Mucosa of rectum (tissue), 2 donors: ENCODE data around the gene RBMS1.
A peak's percentile ranks its signal among the peaks of the same experiment; 100 is the strongest.

ENCODE experiments used
- H3K27ac ChIP-seq, 2 donors: one replicate each; pipeline ENCODE4 v1.7.0; 2013; ENCODE audit warnings: inconsistent platforms in 2 of 2, low read depth in 2 of 2, low read length in 2 of 2
- H3K27me3 ChIP-seq, 2 donors: one replicate each; pipeline ENCODE4 v1.7.0; 2013; ENCODE audit warnings: low read length in 2 of 2; ENCODE audit not compliant: control insufficient read depth in 2 of 2, insufficient read depth in 2 of 2
- H3K36me3 ChIP-seq, 2 donors: one replicate each; pipeline ENCODE4 v1.7.0; 2013; ENCODE audit warnings: low read length in 2 of 2; ENCODE audit not compliant: control insufficient read depth in 2 of 2, insufficient read depth in 2 of 2
- H3K4me1 ChIP-seq, 2 donors: one replicate each; pipeline ENCODE4 v1.7.0; 2013; ENCODE audit warnings: low read length in 2 of 2, mild to moderate bottlenecking in 1 of 2; ENCODE audit not compliant: control insufficient read depth in 2 of 2, insufficient read depth in 2 of 2
- H3K4me3 ChIP-seq, 2 donors: one replicate each; pipeline ENCODE4 v1.7.0; 2013; ENCODE audit warnings: low read length in 2 of 2
- H3K9ac ChIP-seq, 2 donors: one replicate each; pipeline ENCODE4 v1.7.0; 2013; ENCODE audit warnings: low read length in 2 of 2, low read depth in 1 of 2, mild to moderate bottlenecking in 1 of 2
- H3K9me3 ChIP-seq, 2 donors: one replicate each; pipeline ENCODE4 v1.7.0; 2013; ENCODE audit warnings: low read length in 2 of 2; ENCODE audit not compliant: control insufficient read depth in 2 of 2
- donor health status: healthy.
- donor health status: Normal muscosa, but diverticular disease.

The RBMS1 gene

DNA sequence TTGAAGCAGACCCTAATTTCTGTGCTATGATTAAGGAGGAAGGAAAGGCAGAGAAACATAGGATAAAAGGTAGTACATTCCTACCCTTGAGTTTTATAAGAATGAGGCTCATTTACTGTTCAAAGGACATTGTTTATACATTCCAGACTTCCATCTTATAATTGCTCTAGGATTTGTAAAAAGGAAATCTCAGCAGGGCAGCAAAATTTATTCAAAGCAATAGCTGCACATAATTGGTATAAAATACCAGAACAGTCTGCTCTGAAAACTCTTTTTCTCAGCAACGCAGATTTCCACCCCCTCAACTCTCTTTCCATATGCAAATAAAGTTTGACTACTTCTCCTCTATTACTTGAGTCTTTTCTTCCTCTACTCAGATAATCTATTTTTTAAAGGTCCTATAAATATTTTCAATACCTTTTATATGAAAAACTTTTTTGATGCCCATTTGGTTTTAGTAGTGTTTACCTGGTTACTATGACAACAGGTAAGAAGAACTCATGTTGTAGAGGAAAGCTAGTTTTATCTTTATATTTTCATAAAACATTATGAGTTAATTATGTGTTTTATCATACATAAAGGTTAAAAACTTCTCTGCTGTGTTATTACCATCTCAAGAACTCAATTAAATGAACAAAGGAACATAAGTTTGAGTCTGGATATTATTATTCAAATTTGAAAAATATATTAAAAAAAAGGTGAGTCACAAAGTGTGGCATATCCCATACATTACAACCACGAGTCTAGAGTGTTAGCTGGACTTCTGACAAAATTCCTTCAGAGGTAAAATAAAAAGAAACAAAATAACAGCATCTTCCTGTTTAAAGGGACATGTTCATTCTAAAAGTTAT, 19.9 kb downstream of the RBMS1 start:
- no peak overlapping the region for H3K27ac ChIP-seq
- H3K27me3 ChIP-seq = no peaks in the 10 kb centered on the region
- no peaks in the 10 kb centered on the region for H3K9me3 ChIP-seq
- H3K9ac ChIP-seq = no peak overlapping the region
- no peaks in the 10 kb centered on the region for H3K4me1 ChIP-seq
- H3K36me3 ChIP-seq = no peaks in the 10 kb centered on the region
- no peak overlapping the region for H3K4me3 ChIP-seq

DNA sequence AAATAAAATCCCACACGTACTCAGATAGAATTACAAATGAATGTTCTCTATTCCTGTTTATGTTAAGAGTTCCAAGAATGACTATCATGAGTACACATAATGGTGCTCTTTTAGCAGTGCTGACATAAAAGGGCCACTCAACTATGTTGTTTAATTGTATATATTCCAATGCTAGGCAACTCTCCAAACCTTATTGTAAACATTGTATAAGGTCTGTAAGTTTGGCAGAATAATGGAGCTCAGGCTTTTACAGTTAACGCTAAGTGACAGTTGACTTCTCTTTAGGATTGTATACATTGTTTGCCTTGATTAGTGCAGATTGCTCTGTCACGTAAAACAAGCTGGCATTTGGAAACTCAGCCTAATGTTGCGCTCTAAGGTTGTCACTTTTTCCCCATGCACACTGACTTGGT, 20.8 kb downstream of the RBMS1 start:
- no peaks in the 10 kb centered on the region for H3K36me3 ChIP-seq
- no peak overlapping the region for H3K9ac ChIP-seq
- no peaks in the 10 kb centered on the region for H3K4me1 ChIP-seq
- H3K27ac ChIP-seq = no peak overlapping the region
- no peak overlapping the region for H3K4me3 ChIP-seq
- no peaks in the 10 kb centered on the region for H3K9me3 ChIP-seq
- H3K27me3 ChIP-seq = no peaks in the 10 kb centered on the region

GRCh38 chr2:160471950-160472349, 21.7 kb downstream of the RBMS1 start:
- no peaks in the 10 kb centered on the region for H3K9me3 ChIP-seq
- no peaks in the 10 kb centered on the region for H3K36me3 ChIP-seq
- H3K4me3 ChIP-seq = no peak overlapping the region
- no peaks in the 10 kb centered on the region for H3K27me3 ChIP-seq
- H3K4me1 ChIP-seq = no peaks in the 10 kb centered on the region
- H3K9ac ChIP-seq = no peak overlapping the region
- peak overlapping the region in 1 of 2 donors; percentile 11 for H3K27ac ChIP-seq

DNA sequence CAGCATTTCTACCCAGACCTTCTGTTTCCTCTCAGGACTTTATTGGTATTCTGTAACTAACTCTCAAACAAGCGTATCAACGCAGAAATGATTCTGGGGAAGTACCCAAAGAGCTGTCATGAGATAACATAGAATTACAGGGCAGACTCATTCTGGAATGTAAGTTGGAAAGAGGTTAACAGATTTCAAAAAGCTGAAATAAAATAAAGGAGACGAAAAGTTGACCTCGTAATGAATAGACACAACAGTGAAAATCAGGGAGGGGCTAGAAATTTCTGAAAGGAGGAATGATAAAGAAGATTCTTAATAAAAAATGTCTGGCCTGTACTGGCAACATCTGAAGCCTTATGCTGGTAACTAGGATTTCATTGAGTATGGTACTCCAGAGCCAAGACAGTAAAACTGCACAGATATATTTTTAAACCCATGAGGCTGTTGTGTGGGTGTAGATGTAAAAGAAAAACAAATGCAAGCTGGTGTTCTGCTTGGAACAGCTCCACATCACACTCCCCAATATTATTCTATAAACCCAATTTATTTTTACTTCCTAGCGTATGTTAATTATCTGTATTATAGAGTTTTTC, 23.9 kb downstream of the RBMS1 start:
- Histone ChIP-seq H3K4me3 (no peak overlapping the region), H3K4me1 (no peaks in the 10 kb centered on the region), H3K9ac (no peak overlapping the region), H3K9me3 (no peaks in the 10 kb centered on the region), H3K27me3 (peaks cover 0 to 3% of the 10 kb centered on the region in 2 donors), H3K36me3 (no peaks in the 10 kb centered on the region), H3K27ac (peak overlapping the region in 1 of 2 donors; percentile 3)

- Histone ChIP-seq H3K4me1 (no peaks in the 10 kb centered on the region), H3K27me3 (peaks cover 0 to 3% of the 10 kb centered on the region in 2 donors), H3K9me3 (no peaks in the 10 kb centered on the region), H3K9ac (no peak overlapping the region), H3K27ac (peak overlapping the region in 1 of 2 donors; percentile 3), H3K36me3 (no peaks in the 10 kb centered on the region), H3K4me3 (no peak overlapping the region)
Observed at GRCh38 chr2:160469164-160469563, 24.4 kb downstream of the RBMS1 start.

GRCh38 chr2:160467086-160467485, 26.5 kb downstream of the RBMS1 start:
- Histone ChIP-seq H3K4me3 (no peak overlapping the region), H3K27ac (no peak overlapping the region), H3K9me3 (no peaks in the 10 kb centered on the region), H3K27me3 (peaks cover 0 to 3% of the 10 kb centered on the region in 2 donors), H3K9ac (no peak overlapping the region), H3K36me3 (no peaks in the 10 kb centered on the region), H3K4me1 (no peaks in the 10 kb centered on the region)

DNA sequence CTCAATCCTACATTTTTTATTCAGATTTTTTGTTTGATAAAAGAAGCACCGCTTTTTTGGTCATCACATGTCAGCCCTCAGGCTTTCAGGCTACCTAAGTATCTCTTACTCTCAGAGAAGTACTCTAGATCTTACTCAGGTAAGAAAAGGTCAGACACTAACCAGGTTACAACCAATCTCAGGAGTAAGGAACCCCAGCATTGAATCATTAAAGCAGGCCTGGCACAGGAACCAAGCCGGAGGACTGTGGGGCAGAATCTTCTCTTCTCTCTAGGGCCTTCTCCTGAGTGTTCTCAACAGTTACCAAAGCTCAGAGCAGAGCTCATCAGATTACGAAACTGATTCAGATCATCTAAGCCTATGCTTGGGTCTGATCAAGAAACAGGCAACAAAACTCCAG, 28.2 kb downstream of the RBMS1 start:
- Histone ChIP-seq H3K9me3 (no peaks in the 10 kb centered on the region), H3K4me3 (no peak overlapping the region), H3K27ac (no peak overlapping the region), H3K4me1 (no peaks in the 10 kb centered on the region), H3K36me3 (no peaks in the 10 kb centered on the region), H3K27me3 (peaks cover 0 to 3% of the 10 kb centered on the region in 2 donors), H3K9ac (no peak overlapping the region)

- Histone ChIP-seq H3K27me3 (peaks cover 0 to 3% of the 10 kb centered on the region in 2 donors), H3K36me3 (no peaks in the 10 kb centered on the region), H3K9ac (no peak overlapping the region), H3K9me3 (no peaks in the 10 kb centered on the region), H3K4me1 (no peaks in the 10 kb centered on the region), H3K27ac (no peak overlapping the region), H3K4me3 (no peak overlapping the region)
Observed at GRCh38 chr2:160465002-160465401, 28.6 kb downstream of the RBMS1 start.

- no peak overlapping the region for H3K9ac ChIP-seq
- H3K27ac ChIP-seq = no peak overlapping the region
- no peak overlapping the region for H3K4me3 ChIP-seq
- H3K27me3 ChIP-seq = peaks cover 0 to 3% of the 10 kb centered on the region in 2 donors
- H3K9me3 ChIP-seq = no peaks in the 10 kb centered on the region
- H3K36me3 ChIP-seq = no peaks in the 10 kb centered on the region
- no peaks in the 10 kb centered on the region for H3K4me1 ChIP-seq
Observed at GRCh38 chr2:160464017-160464416, 29.6 kb downstream of the RBMS1 start.

- H3K27ac ChIP-seq = no peak overlapping the region
- peaks cover 0 to 3% of the 10 kb centered on the region in 2 donors for H3K27me3 ChIP-seq
- no peaks in the 10 kb centered on the region for H3K9me3 ChIP-seq
- H3K36me3 ChIP-seq = no peaks in the 10 kb centered on the region
- H3K4me3 ChIP-seq = no peak overlapping the region
- no peaks in the 10 kb centered on the region for H3K4me1 ChIP-seq
- H3K9ac ChIP-seq = no peak overlapping the region
Observed at GRCh38 chr2:160463245-160463644, 30.4 kb downstream of the RBMS1 start.
